Left renal pelvis (tissue), 4 donors: ENCODE data around the gene PEPD. TPM values are rescaled to one million over a fixed set of nuclear protein-coding genes. Genes with fewer than 3 reads are reported as not detected.

Experiments used
- DNase-seq, 4 donors: peaks; one replicate each; pipeline ENCODE4 v3.0.0-alpha.2; 2013; ENCODE audit warnings: low read depth in 4 of 4, low spot score in 3 of 4
- polyA plus RNA-seq, 4 donors: library from polyadenylated mRNA; unstranded; fragments of 120-200 nt; gene quantifications; one replicate each; pipeline ENCODE4 v1.2.1, GENCODE V29; 2013; ENCODE audit not compliant: insufficient read length in 4 of 4

Gene PEPD
- polyA plus RNA-seq, 4 donors, result 56.0 to 122 (median 95.0) TPM

GRCh38 chr19:33346665-33347064 lies 174.9 kb downstream of the PEPD start:
- no peak for DNase-seq

- DNase-seq, result no peak
Measured at GRCh38 chr19:33345163-33345562, 176.4 kb downstream of the PEPD start.

- DNase-seq, result no peak
Measured at GRCh38 chr19:33344573-33344925, 177.0 kb downstream of the PEPD start.

GRCh38 chr19:33343859-33344572 lies 177.6 kb downstream of the PEPD start:
- DNase-seq, result no peak

- DNase-seq, result no peak
Measured at GRCh38 chr19:33343301-33343700, 178.3 kb downstream of the PEPD start.

DNA sequence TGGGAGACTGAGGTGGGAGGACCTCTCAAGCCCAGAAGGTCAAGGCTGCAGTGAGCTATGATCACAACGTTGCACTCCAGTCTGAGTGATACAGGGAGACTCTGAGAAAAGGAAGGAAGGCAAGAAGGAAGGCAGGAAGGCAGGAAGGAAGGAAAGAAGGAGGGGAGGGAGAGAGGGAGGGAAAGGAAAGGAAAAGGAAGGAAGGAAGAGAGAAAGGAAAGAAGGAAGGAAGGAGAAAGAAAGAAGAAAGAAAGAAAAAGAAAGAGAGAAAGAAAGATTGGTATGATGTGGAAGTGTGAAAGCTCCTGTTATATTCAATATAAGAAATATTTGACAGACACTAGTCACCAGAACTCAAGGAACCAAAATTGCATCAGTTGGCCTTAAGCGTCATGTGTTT lies 180.6 kb downstream of the PEPD start:
- DNase-seq, result no peak

GRCh38 chr19:33339016-33339984 lies 182.3 kb downstream of the PEPD start:
- no peak for DNase-seq

Other genes starting within 250 kb of the PEPD start
- 1 to 10 TPM; 2.2 to 6.8 (median 4.5) TPM for gene CEBPA, start 219.3 kb downstream of the PEPD start, polyA plus RNA-seq
- 10 to 100 TPM; 19.2 to 28.6 (median 23.2) TPM for gene CEBPG, start 148.1 kb downstream of the PEPD start, polyA plus RNA-seq
- gene CHST8, start 100.2 kb upstream of the PEPD start, polyA plus RNA-seq, result under 1 TPM; 0.07 to 0.20 (median 0.16) TPM